ENCODE measurements around the gene PKNOX1.
"Not testable (repeated sequence)": the region's sequence is repeated elsewhere in the genome, so short reads cannot be mapped to it uniquely, and the experiment has no call there.

The PKNOX1 gene

DNA sequence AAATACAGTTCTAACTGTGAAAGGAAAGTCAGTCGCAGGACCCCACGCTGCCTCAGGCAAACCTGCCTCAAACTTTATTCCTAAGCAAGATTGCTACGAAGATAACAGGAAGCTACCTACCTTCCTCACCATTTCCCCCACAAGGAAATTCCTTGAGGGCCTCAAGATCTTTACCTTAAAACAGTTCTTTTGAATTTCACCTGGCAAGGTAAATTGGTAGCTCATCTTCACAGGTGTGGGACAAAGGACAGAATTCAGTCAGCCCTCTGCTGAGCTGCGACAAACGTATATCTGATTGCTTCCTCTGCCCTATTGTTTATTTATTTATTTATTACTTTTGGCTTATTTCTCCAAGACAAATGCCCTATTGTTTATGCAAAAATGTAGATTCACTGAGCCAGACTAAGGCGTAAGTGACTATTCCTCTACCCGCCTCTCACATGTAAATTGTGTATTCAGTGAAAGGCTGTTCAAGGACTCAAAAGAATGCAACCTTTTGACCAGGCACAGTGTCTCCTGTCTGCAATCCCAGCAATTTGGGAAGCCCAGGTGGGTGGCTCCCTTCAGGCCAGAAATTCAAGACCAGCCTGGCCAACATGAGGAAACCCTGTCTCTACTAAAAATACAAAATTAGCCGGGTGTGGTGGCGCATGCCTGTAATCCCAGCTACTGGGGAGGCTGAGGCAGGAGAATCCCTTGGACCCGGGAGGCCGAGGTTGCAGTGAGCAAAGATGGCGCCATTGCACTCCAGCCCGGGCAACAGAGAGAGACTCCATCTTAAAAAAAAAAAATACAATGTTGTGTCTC lies 17.3 kb upstream of the PKNOX1 start:
- DNase-seq, result no peak

DNA sequence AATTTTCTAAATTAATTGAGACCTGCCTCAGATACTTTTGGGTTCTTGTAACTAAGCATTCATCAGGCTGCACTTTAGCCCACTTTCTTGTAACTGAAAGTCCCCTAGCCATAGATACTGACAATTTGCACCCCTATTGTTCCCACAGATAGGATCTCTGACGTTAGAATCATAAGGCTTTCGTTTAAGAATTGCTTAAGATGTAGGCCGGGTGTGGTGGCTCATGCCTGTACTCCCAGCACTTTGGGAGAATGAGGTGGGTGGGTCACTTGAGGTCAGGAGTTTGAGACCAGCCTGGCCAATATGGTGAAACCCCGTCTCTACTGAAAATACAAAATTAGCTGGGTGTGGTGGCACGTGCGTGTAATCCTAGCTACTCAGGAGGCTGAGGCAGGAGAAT lies 16.2 kb upstream of the PKNOX1 start:
- not testable (repeated sequence) for DNase-seq

GRCh38 chr21:42959728-42960127 lies 14.6 kb upstream of the PKNOX1 start:
- no peak for DNase-seq

DNA sequence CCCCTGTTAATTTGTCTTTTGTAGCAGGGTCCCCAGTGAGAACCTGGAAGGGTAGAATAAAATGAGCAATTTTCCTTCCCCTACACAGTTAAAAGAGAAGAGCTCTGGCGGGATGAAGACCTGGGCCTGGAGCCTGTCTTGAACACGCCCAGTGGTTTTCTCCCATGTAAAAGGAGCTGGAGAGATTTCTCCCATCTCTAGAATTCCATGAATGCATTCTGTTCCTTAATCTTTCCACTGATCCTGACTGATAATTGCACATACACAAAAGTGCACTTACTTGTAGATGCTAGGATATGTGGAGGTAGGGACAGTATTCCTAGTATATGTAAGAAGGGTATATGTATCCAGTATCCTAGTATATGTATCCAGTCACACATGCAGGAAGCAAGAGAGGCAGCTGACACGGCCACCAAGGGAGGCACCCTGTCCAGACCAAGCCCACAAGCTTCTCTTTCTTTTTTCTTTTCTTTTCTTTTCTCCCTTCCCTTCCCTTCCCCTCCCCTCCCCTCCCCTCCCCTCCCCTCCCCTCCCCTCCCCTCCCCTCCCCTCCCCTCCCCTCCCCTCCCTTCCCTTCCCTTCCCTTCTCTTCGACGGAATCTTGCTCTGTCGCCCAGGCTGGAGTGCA lies 11.9 kb upstream of the PKNOX1 start:
- DNase-seq, result no peak

DNA sequence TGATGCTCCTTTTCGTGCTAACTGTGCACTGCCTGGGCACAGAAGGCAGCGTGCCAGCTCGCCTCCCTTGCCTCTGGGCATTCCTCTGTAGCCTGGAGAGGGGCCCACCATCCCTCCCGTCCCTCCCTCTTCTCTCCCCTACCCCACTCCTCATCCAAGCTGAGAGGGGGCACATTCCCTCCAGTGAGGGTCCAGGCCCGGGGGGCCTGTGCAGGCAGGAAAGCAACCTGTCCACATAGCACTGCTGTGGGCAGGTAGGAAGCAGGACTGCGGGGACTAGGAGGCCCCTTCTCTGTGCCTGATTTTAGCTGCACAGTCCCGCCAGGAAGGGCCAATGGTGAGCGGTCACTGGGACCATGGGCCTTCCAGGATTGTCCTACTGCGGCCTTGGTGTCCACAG lies 10.3 kb upstream of the PKNOX1 start:
- DNase-seq, result no peak

DNA sequence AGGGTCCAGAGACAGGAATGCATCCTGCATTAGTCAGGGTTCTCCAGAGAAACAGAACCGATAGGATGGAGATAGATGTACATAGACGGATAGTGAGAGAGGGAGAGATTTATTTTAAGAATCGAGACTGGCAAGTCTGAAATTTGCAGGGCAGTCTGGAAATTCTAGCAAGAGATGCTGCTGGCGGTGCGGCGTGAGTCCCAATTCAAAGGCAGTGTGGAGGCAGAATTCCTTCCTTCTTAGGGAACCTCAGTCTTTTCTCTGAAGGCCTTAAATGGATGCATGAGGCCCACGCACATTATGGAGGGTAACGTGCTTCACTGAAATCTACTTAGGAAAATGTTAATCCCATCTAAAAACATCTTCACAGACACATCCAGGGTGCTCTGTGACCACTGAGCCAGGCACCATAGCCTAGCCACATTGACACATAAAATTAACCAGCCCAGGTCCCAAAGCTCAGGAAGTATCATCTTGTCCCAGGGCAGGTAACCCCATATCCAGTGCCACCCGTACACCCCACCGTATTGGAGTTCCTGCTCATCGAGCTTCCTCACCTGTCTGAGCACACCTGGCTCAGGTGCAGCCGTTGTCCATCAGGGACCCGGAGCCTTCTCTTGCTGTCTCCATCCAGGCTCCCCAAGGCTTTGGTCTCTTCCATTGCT lies 9.7 kb upstream of the PKNOX1 start:
- no peak for DNase-seq

- DNase-seq, result no peak
Measured at GRCh38 chr21:42965211-42965560, 9.2 kb upstream of the PKNOX1 start.

DNA sequence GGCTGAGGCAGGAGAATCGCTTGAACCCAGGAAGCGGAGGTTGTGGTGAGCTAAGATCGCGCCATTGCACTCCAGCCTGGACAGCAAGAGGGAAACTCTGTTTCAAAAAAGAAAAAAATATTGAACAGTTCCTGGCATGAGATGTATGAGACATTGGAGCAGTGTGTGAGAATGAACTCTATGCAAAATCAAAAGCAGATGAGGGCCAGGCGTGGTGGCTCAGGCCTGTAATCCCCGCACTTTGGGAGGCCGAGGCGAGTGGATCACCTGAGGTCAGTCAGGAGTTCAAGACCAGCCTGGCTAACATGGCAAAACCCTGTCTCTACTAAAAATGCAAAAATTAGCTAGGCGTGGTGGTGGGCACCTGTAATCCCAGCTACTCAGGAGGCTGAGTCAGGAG lies 6.7 kb upstream of the PKNOX1 start:
- not testable (repeated sequence) for DNase-seq

- DNase-seq, result no peak
Measured at GRCh38 chr21:42969193-42969600, 5.2 kb upstream of the PKNOX1 start.

- DNase-seq, result no peak
Measured at GRCh38 chr21:42970946-42971653, 3.3 kb upstream of the PKNOX1 start.

- DNase-seq, result no peak
Measured at GRCh38 chr21:42971897-42972275, 2.5 kb upstream of the PKNOX1 start.

DNA sequence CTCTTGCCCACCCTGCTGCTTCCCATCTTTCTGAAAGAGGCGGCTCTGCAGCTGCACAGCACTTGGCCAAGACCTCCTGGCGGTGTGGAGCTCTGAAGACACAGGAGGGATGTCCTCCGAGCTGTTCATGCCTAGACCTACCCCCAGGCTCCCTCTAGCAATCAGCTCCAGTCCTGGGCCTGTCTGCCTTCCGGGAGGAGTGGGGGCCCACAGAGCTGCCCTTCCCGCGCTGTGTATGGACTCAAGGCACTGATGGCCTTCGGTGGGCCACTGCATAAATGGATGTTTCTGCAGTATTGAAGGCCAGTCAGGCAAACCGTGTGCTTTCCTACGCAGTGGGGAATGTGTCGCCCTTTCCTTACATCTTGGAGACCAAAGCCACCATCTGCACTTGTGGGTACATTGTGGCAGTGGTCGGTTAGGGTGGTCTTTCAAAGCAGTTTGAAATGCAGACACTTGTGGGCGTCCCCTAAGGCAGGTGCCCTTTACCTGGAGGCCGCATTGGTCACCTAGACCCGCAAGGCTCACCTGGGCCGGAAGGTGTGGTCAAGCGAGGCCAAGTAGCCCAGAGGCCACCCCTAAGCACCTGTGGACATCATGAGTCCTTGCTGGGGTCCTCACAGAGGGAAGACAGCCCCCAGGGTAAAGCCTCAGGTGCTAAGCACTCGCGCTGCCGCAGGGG lies 912 bp upstream of the PKNOX1 start:
- DNase-seq, result no peak

- DNase-seq, result peak in 1 of 2 experiments; percentile 81
Measured at GRCh38 chr21:42974832-42975820, 764 bp downstream of the PKNOX1 start.

DNA sequence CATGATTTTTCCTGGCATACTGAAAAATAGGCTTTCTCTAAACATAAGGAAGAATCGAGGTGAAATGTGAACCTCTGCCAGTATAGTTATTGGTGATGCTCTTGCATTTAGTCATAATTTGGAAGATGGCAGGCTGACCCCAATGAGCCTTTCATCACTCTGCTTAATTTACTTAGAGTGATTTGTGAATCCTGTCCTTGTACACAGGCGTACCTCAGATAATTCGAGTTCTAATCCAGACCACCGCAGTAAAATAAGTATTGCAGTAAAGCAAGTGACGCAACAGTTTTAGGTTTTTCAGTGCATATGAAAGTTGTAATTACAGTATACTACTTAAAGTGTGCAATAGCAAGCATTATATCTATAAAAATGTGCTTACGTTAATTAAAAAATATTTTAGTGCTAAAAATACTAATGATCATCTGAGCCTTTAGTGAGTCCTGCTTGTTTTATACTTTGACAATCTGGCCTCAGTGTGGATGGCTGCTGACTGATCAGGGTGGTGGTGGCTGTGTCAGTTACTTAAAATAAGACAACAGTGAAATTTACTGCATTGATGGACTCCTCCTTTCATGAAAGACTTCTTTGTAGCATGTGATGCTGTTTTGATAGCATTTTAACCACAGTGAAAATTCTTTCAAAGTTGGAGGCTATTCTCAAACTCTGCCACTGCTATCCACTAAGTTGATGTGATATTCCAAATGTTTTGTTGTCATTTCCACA lies 1.7 kb downstream of the PKNOX1 start:
- DNase-seq, result no peak

- no peak for DNase-seq
Measured at GRCh38 chr21:42980312-42981213, 6.2 kb downstream of the PKNOX1 start.

DNA sequence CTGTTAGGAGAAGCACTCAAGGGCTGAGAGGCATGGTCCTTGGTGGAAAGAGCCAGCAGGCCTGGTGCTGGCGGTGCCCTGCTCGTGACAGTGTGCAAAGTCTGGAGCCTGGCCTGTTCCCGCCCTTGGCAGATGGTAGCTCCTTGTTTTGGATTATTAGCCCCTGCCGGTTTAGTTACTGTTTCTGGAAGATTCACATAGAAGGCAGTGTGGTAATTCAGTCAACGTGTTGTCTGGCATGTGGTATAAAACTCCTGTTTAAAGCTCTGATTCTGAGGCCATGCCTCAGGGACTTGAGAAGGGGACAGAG lies 6.8 kb downstream of the PKNOX1 start:
- peak; percentile 44 to 85 for DNase-seq

DNA sequence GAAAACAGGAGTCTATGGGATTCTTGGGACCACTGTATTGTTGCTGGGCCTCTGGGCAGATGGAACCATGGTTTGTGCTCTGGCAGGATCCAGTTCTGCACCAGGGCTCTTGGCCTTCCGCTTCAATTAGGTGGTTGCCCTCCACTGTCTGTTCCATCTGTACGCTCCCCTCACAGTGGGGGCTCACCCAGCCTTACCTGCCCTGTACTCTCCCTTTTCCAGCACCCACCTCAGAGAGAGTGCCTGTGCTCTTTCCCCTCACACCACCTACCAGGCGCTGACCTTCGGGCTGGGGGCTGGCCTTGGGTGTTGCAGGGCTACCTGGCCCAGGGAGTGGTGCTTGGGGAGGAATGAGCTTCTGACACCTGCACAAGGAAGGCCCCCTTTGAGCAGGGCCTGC lies 7.5 kb downstream of the PKNOX1 start:
- DNase-seq, result no peak

GRCh38 chr21:42983103-42983502 lies 8.7 kb downstream of the PKNOX1 start:
- no peak for DNase-seq

- DNase-seq, result no peak
Measured at GRCh38 chr21:42983869-42984268, 9.5 kb downstream of the PKNOX1 start.
